HG02870 (cell line): ENCODE data around the gene FCN1.

Experiments
- ATAC-seq: cut with Tn5 transposase; IDR thresholded peaks from one replicate; pipeline ENCODE4 v1.9.1; 2021; ENCODE audit warnings: mild to moderate bottlenecking, moderate library complexity; ENCODE audit not compliant: unreplicated experiment

FCN1 gene

GRCh38 chr9:134915046-134915985 lies 2.4 kb downstream of the FCN1 start:
- ATAC-seq: no peak

- no peak for ATAC-seq
Observed at GRCh38 chr9:134914501-134914834, 3.2 kb downstream of the FCN1 start.

GRCh38 chr9:134913713-134914500 lies 3.8 kb downstream of the FCN1 start:
- ATAC-seq: no peak

- ATAC-seq: no peak
Observed at GRCh38 chr9:134913041-134913712, 4.5 kb downstream of the FCN1 start.

- no peak for ATAC-seq
Observed at GRCh38 chr9:134912126-134912840, 5.4 kb downstream of the FCN1 start.

GRCh38 chr9:134909511-134910481 lies 7.9 kb downstream of the FCN1 start:
- no peak for ATAC-seq

- ATAC-seq: no peak
Observed at GRCh38 chr9:134908524-134909309, 9.0 kb downstream of the FCN1 start.

GRCh38 chr9:134902936-134903335 lies 14.8 kb downstream of the FCN1 start:
- ATAC-seq: no peak

- ATAC-seq: no peak
Observed at GRCh38 chr9:134899818-134900217, 17.9 kb downstream of the FCN1 start.

GRCh38 chr9:134899168-134899567 lies 18.5 kb downstream of the FCN1 start:
- ATAC-seq: no peak

- no peak for ATAC-seq
Observed at GRCh38 chr9:134898319-134898718, 19.4 kb downstream of the FCN1 start.

- no peak for ATAC-seq
Observed at GRCh38 chr9:134897584-134898170, 20.0 kb downstream of the FCN1 start.

- no peak for ATAC-seq
Observed at GRCh38 chr9:134896834-134897583, 20.7 kb downstream of the FCN1 start.

GRCh38 chr9:134895908-134896833 lies 21.5 kb downstream of the FCN1 start:
- no peak for ATAC-seq

GRCh38 chr9:134895567-134895907 lies 22.2 kb downstream of the FCN1 start:
- no peak for ATAC-seq

GRCh38 chr9:134895097-134895496 lies 22.6 kb downstream of the FCN1 start:
- no peak for ATAC-seq
